ENCODE results near the gene TEDDM1.

DNA sequence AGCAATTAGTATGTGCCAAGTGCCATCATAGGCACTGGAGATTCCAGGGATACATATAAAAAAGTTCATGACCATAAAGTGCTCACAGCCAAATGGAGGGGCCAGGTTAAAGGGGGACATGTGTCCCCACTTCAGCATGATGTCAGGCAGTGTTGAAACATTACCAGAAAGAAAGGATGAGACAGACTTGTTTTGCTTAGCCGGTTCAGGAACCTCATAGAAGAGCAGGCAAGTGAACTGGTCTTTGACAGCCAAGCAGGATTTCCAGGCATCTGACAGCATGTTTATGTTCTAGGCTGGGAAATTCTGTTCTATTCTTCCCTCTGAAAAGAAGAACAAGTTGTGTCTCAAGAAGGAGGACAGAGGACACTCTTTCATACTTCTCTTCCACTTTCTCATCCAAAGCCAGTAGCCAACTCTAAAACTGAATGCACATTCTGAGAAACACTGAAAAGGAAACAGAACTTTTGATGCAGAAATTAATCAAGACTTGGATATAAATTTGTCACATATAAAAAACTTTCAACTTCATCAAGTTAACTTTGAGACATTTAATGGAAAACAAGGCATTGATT lies 48.6 kb downstream of the TEDDM1 start:
- TF ChIP-seq, protein P1, sequence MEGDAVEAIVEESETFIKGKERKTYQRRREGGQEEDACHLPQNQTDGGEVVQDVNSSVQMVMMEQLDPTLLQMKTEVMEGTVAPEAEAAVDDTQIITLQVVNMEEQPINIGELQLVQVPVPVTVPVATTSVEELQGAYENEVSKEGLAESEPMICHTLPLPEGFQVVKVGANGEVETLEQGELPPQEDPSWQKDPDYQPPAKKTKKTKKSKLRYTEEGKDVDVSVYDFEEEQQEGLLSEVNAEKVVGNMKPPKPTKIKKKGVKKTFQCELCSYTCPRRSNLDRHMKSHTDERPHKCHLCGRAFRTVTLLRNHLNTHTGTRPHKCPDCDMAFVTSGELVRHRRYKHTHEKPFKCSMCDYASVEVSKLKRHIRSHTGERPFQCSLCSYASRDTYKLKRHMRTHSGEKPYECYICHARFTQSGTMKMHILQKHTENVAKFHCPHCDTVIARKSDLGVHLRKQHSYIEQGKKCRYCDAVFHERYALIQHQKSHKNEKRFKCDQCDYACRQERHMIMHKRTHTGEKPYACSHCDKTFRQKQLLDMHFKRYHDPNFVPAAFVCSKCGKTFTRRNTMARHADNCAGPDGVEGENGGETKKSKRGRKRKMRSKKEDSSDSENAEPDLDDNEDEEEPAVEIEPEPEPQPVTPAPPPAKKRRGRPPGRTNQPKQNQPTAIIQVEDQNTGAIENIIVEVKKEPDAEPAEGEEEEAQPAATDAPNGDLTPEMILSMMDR (conservative IDR thresholded peaks at IDR 0.05): no peak
- no peak for TF ChIP-seq ZFX (IDR thresholded peaks at IDR 0.05)

Measured in C4-2B (cell line).